HG02870 (cell line): ENCODE measurements around the gene OLA1.

Experiments
- ATAC-seq: cut with Tn5 transposase; IDR thresholded peaks from one replicate; pipeline ENCODE4 v1.9.1; 2021; ENCODE audit warnings: mild to moderate bottlenecking, moderate library complexity; ENCODE audit not compliant: unreplicated experiment

The OLA1 gene

GRCh38 chr2:174072069-174072468 is 176.3 kb downstream of the OLA1 start:
- ATAC-seq, result no peak

DNA sequence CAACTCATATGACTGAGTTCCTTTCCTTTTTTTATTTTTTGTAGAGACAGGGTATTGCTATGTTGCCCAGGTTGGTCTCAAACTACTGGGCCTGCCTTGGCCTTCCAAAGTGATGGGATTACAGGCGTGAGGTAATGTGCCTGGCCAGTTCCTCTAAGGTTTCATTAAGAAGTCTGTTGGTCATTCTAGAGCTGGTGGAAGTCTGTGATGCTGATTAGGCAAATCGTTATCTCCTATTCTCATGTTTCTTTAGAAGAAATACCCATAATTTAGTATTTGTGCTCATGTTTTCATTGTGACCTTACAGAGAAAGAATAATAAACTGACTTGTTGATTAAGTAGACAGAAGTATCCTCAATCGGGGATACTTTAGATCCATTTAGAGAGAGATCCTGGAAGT is 177.0 kb downstream of the OLA1 start:
- ATAC-seq, result no peak

DNA sequence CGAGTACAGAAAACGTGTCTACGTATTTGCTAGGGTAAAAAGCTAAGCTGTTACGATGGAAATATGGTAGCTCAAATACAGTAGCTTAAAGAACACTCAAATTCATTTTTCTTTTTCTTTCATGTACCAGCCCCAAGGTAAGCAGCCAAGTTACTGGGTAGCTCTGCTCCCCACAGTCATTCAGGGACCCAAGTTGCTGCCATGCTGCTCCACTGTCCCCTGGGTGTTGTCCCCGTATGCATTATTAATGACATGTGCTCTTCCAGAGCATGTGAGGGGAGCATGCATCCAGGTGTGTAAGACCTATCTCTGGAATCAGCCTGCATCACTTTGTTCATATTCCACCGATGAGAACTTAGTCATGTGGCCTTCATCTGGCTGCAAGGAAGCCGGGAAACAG is 178.1 kb downstream of the OLA1 start:
- no peak for ATAC-seq

- ATAC-seq, result no peak
Observed at GRCh38 chr2:174067815-174068214, 180.5 kb downstream of the OLA1 start.

GRCh38 chr2:174066871-174067270 is 181.5 kb downstream of the OLA1 start:
- ATAC-seq, result no peak

- ATAC-seq, result no peak
Observed at GRCh38 chr2:174063492-174064092, 184.7 kb downstream of the OLA1 start.

DNA sequence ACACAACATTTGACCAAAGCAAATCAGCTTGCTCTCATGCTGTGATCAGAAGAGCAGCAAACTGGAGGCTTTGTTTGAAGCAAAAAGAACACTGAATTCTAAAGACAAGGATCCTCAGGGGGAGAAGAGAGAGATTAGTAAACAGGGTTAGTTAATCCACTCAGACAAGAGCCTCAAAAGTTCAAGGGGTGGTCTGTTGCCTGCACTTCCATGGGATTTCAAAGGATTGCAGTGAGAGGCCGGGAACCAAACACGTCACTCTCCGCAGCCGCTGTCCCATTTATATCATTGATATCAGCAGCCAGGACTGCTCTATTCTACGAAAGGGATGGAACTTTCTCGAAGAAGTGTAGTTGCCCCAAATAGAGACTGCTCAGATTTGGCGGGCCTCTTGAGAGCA is 185.4 kb downstream of the OLA1 start:
- ATAC-seq, result no peak

DNA sequence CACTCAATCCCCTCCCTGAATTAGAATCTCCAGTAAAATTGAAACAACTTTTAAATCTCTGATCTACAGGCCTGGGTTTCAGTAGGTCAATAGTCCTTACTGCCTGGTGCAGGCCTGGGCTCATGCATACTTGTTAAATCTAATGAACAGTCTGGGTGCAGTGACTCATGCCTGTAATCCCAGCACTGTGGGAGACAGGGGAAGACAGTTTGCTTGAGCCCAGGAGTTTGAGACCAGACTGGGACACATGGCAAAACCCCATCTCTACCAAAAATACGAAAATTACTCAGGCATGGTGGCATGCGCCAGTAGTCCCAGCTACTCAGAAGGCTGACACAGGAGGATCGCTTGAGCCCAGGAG is 188.5 kb downstream of the OLA1 start:
- no peak for ATAC-seq

DNA sequence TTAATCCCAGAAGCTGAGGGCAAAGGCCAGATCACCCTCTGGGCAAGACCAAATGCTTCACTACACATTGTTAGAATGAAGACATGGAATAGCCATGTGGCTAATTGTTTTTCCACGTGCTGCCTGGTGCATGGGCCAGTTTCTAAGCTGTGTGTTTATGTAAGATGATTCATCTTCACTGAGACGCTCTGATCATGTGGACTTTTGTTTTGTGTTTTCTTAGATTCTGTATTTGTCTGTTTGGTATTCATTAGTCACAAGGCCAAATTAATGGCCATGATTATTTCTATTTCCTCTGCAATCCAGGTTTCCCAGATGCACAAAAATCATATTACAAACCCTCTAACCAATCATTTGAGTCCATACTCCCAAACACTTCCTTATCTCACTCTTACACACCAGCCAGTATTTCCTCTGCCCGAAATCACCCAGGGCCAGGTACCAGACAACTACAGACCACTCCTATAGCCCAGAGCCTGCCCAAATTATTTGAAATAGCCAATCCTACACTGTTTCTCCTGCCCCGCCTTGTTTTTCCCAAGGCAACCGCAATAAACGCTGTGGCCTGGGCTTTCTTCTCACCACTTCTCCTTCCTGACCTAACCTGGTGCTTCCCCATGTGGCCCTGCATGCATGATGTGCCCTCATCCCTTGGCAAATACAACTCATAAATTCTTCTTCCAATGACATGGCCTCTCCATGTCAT is 189.0 kb downstream of the OLA1 start:
- no peak for ATAC-seq

- ATAC-seq, result no peak
Observed at GRCh38 chr2:174058456-174058855, 189.9 kb downstream of the OLA1 start.

DNA sequence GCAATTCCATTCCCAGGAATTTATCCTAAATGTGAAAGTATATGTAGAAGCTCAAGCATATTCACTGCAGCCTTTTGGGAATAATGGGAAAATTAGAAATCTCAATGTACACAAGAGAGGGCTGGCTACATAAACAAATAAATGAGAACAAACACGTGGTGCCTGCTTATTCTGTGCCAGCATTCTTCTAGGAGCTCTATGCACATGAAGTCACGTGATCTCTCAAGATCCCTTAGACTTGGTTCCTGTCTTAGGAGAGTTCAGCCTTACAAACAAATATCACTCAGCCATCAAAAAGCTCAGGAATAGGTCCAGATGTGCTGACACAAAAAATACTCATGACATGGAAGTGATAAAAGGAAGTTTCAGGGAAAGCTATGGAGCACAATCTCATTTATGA is 190.3 kb downstream of the OLA1 start:
- ATAC-seq, result no peak

GRCh38 chr2:174054926-174055325 is 193.4 kb downstream of the OLA1 start:
- no peak for ATAC-seq

GRCh38 chr2:174053355-174054151 is 194.8 kb downstream of the OLA1 start:
- ATAC-seq, result no peak

- ATAC-seq, result no peak
Observed at GRCh38 chr2:174052584-174052976, 195.8 kb downstream of the OLA1 start.

DNA sequence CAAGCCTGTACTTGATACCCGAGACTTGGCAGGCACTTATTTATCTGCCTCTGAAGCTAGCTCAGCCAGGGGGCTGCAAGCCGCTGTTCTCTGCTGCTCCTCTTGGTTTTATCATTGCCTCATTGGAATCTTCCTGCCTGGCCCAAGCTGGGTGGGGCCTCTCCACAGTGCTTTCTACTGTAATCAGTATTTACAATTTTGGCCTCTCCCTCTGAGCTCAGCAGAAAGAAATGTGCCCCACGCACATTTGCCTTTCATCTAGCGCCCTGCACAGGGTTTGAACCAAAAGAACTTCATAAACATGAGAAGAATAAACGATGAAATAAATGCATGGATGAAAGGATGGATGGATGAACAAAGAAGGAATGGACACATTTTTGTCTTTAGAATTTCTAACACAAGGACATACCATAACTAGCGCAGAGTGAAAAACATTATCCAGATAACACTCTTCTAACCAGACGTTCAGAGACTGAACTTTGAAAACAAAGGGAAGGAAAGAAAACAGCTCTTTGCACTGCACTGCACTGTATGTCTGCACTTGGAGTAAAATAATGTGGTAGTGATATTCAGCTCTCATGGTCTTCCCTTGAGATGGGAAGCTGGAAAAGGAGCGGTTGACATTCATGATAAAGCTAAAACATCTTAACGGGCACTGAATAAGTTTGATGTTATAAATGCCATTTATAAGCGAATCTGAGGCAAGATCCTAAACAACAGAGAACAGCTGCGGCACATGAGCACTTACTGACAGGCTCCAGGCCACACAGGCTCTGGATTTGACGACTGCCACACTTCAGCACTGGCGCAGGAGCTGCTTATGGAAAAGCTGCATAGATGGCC is 196.4 kb downstream of the OLA1 start:
- no peak for ATAC-seq

DNA sequence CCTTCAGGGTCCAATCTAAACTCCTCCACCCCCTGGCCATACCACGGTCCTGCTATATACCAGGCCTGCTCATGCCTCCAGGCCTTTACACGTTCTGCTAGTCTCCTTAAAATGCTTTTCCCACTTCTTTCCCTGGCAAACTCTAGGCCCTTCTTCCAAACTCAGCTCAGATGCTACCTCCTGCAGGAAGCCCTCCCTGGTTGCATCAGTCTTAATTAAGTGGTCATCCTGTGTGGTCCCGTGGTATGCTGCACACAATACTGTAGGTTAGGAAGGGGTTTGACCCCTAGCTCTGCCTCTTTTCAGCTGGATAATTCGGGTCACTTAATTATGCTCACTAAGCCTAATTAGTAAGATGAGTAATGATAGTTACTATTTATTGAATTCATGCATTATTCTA is 197.3 kb downstream of the OLA1 start:
- no peak for ATAC-seq

DNA sequence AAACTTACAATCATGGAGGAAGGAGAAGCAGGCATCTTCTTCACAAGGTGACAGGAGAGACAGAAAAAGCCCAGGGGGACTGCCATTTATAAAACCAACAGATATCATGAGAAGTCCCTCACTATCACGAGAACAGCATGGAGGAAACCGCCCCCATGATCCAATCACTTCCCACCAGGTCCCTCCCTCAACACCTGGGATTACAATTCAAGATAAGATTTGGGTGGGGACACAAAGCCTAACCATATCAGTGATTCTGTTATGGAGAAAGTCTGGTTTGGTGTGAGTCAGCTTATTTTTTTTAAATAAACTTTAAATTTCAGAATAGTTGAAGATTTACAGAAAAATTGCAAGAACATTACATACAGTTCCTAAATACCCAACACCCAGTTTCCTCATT is 198.4 kb downstream of the OLA1 start:
- ATAC-seq, result no peak

GRCh38 chr2:174048243-174048642 is 200.1 kb downstream of the OLA1 start:
- ATAC-seq, result no peak

- ATAC-seq, result no peak
Observed at GRCh38 chr2:174047746-174048145, 200.6 kb downstream of the OLA1 start.

DNA sequence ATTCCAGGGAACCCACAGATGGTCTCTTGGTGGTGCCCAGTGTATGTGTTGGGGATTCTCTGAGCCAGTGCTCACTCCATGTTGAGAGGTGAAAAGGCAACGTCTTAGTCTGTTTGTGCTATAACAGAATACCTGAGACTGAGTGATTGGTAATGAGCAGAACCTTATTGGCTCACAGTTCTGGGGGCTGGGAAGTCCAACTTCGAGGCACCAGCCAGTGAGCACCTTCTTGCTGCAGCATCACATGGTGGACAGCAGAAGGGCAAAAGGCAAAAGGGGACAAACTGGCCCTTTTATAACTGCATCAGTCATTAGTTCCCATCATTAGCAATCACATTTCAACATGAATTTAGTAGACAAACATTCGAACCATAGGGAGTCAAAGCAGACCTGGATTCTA is 202.2 kb downstream of the OLA1 start:
- ATAC-seq, result no peak

GRCh38 chr2:174044556-174044955 is 203.8 kb downstream of the OLA1 start:
- ATAC-seq, result no peak

GRCh38 chr2:174040417-174040701 is 208.0 kb downstream of the OLA1 start:
- ATAC-seq, result no peak
